Natural killer cell (primary cell): Measurements from ENCODE around the gene NFIB. TPM values are rescaled to one million over a fixed set of nuclear protein-coding genes. Genes with fewer than 3 reads are reported as not detected.

ENCODE experiments used
- ATAC-seq, 3 donors: fragments of 150-1000 bp in 2 of 3; fragments of 200-7000 bp in 1 of 3; cut with Tn5 transposase; 1 replicate in 1 of 3; 2 replicates in 2 of 3; pipeline ENCODE4 v1.10.0; 2021; ENCODE audit warnings: mild to moderate bottlenecking in 2 of 3, moderate library complexity in 2 of 3
- DNase-seq, 2 donors: peaks; one replicate each; pipeline versions ENCODE4 v3.0.0 to v3.0.0-alpha.2; 2013 to 2021; ENCODE audit warnings: mixed read lengths in 1 of 2
- H3K27ac ChIP-seq: one replicate; pipeline ENCODE4 v1.5.1; 2013; ENCODE audit warnings: mild to moderate bottlenecking, low read length
- H3K27me3 ChIP-seq: one replicate; pipeline ENCODE4 v1.6.1; 2013; ENCODE audit warnings: low read length; ENCODE audit not compliant: control insufficient read depth, insufficient read depth
- H3K36me3 ChIP-seq: one replicate; pipeline ENCODE4 v1.6.1; 2013; ENCODE audit warnings: low read length; ENCODE audit not compliant: control insufficient read depth, insufficient read depth
- H3K4me1 ChIP-seq: one replicate; pipeline ENCODE4 v1.6.1; 2013; ENCODE audit warnings: low read length; ENCODE audit not compliant: control insufficient read depth, insufficient read depth
- H3K4me3 ChIP-seq: one replicate; pipeline ENCODE4 v1.5.1; 2013; ENCODE audit warnings: low read length
- H3K9me3 ChIP-seq: one replicate; pipeline ENCODE4 v1.6.1; 2013; ENCODE audit warnings: low read length; ENCODE audit not compliant: control insufficient read depth, insufficient read depth
- H3K27ac Mint-ChIP-seq, 2 donors: one replicate each; pipeline ENCODE4 v1.8.0; 2022; ENCODE audit warnings: mild to moderate bottlenecking in 2 of 2, mixed read lengths in 2 of 2, moderate library complexity in 1 of 2
- H3K27me3 Mint-ChIP-seq, 2 donors: one replicate each; pipeline ENCODE4 v1.8.0; 2022; ENCODE audit warnings: low read depth in 2 of 2, mixed read lengths in 2 of 2
- H3K36me3 Mint-ChIP-seq: one replicate; pipeline ENCODE4 v1.8.0; 2022; ENCODE audit warnings: mixed read lengths
- H3K4me1 Mint-ChIP-seq, 2 donors: one replicate each; pipeline ENCODE4 v1.8.0; 2022; ENCODE audit warnings: mixed read lengths in 2 of 2
- H3K4me3 Mint-ChIP-seq: one replicate; pipeline ENCODE4 v1.8.0; 2022; ENCODE audit warnings: mild to moderate bottlenecking, moderate library complexity, mixed read lengths
- H3K9me3 Mint-ChIP-seq, 2 donors: one replicate each; pipeline ENCODE4 v1.8.0; 2022; ENCODE audit warnings: mixed read lengths in 2 of 2
- WGBS: methylation state at CpG from one replicate; pipeline ENCODE4 v1.1.7; 2013; ENCODE audit warnings: missing lambda C conversion rate; ENCODE audit not compliant: insufficient coverage; 5-methylcytosine and 5-hydroxymethylcytosine counted together
- intact Hi-C: fragments of 100-400 bp; cut with micrococcal nuclease; formaldehyde crosslinking; loops from one replicate; pipeline ENCODE4 v1.14.2; 2022
- total RNA-seq, 4 donors: library from RNA; stranded (reverse); fragments of 120-200 nt in 1 of 4; gene quantifications; one replicate each; pipeline versions ENCODE4 v1.2.3 to v1.2.4, GENCODE V29; 2013 to 2022
- TF ChIP-seq, protein P1 (sequence below): fragments of 200-600 bp; IDR thresholded peaks from one replicate; pipeline ENCODE4 v1.8.0; 2022; ENCODE audit warnings: antibody characterized with exemption

Gene NFIB
- total RNA-seq, 3 donors from 2014 or later (not counting 1 experiment from before 2014, with no cell fraction given): 0.20 to 0.21 TPM; not detected in 1

DNA sequence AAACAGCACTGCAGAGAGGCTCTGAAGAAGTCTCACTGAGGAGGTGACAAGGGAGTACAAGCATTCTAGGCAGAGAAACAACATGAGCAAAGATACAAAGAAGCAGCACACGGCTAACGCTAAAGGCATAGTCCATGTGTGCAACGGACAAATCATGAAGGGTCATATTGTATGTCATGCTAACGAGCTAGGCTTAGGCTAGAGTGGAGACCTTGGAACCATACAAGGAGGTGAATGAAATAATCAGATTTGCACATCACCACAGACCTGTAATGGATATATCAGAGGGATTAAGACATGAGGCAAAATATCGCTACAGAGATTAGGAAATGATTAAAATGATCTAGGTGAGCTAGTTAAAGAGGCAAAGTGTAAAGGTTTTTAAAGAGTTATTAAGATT is 145.6 kb downstream of the NFIB start:
- intact Hi-C loops: no loop called here
- Mint-ChIP-seq H3K9me3 (peaks cover 9 to 11% of the 10 kb centered on the region in 2 donors), H3K36me3 (no peaks in the 10 kb centered on the region), H3K4me1 (no peaks in the 10 kb centered on the region), H3K27ac (no peak overlapping the region), H3K4me3 (no peak overlapping the region), H3K27me3 (no peaks in the 10 kb centered on the region)
- no peak overlapping the region for H3K27ac ChIP-seq
- H3K9me3 ChIP-seq: no peaks in the 10 kb centered on the region
- H3K4me3 ChIP-seq: no peak overlapping the region
- no peaks in the 10 kb centered on the region for H3K36me3 ChIP-seq
- no peaks in the 10 kb centered on the region for H3K27me3 ChIP-seq
- ATAC-seq: no peak
- TF ChIP-seq, protein P1, sequence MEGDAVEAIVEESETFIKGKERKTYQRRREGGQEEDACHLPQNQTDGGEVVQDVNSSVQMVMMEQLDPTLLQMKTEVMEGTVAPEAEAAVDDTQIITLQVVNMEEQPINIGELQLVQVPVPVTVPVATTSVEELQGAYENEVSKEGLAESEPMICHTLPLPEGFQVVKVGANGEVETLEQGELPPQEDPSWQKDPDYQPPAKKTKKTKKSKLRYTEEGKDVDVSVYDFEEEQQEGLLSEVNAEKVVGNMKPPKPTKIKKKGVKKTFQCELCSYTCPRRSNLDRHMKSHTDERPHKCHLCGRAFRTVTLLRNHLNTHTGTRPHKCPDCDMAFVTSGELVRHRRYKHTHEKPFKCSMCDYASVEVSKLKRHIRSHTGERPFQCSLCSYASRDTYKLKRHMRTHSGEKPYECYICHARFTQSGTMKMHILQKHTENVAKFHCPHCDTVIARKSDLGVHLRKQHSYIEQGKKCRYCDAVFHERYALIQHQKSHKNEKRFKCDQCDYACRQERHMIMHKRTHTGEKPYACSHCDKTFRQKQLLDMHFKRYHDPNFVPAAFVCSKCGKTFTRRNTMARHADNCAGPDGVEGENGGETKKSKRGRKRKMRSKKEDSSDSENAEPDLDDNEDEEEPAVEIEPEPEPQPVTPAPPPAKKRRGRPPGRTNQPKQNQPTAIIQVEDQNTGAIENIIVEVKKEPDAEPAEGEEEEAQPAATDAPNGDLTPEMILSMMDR: no peak
- WGBS: 95% methylated on average over 5 of the region's 5 CpGs
- no peaks in the 10 kb centered on the region for H3K4me1 ChIP-seq
- no peak for DNase-seq

DNA sequence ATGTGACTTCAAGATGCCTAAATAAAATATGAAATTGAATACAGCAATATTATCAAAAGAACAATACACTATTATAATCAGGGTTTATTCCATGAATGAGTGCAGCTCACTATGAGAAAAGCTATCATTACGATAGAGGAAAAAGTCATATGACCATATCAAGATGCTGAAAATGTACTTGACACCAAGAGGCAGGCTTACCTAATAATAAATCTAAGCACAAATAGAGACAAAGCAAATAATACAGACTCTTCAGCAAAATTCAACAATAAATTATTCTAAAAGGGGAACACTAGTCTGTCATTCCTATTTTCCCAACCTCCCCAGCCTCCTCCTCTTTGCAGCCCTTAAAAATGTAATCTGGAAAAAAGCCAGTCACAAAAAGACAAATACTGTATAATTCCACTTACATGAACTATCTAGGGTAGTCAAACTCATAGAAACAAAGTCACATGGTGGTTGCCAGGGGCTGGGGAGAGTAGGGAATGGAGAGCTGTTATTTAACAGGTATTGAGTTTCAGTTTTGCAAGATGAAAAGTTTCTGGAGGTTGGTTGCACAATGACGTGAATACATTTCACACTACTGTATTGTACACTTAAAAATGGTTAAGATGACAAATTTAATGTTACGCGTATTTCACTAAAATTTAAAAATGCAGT is 148.4 kb downstream of the NFIB start:
- Mint-ChIP-seq H3K4me1 (no peaks in the 10 kb centered on the region), H3K27me3 (no peaks in the 10 kb centered on the region), H3K36me3 (no peaks in the 10 kb centered on the region), H3K4me3 (no peak overlapping the region), H3K27ac (no peak overlapping the region), H3K9me3 (peaks cover 0 to 10% of the 10 kb centered on the region in 2 donors)
- Histone ChIP-seq H3K27me3 (no peaks in the 10 kb centered on the region), H3K36me3 (no peaks in the 10 kb centered on the region), H3K4me1 (no peaks in the 10 kb centered on the region), H3K4me3 (no peak overlapping the region), H3K27ac (no peak overlapping the region), H3K9me3 (no peaks in the 10 kb centered on the region)
- TF ChIP-seq, protein P1: no peak
- DNase-seq (no peak), ATAC-seq (no peak)
- 88% methylated on average over 4 of the region's 4 CpGs for WGBS
- intact Hi-C loops: no loop called here

DNA sequence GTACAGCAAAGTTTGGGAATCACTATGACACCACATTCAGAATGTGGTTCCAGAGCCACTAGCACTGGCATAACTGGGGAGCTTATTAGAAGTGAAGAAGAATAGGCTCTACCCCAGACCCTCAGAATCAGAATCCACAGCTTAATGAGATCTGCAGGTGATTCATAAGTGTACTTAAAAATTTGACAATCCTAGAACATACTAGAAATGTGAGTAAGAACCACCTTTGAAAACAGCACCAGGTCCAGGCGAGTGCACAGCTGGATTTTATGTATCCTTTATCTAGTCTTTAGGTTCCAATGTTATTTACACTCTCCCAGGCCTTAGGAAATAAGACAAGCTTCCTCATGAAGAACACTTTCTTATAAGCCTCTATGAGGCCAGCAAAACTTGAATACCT is 149.0 kb downstream of the NFIB start:
- Mint-ChIP-seq H3K4me3 (no peak overlapping the region), H3K27ac (no peak overlapping the region), H3K36me3 (no peaks in the 10 kb centered on the region), H3K4me1 (no peaks in the 10 kb centered on the region), H3K27me3 (no peaks in the 10 kb centered on the region), H3K9me3 (peaks cover 0 to 10% of the 10 kb centered on the region in 2 donors)
- no peaks in the 10 kb centered on the region for H3K27me3 ChIP-seq
- intact Hi-C loops: no loop called here
- H3K9me3 ChIP-seq: no peaks in the 10 kb centered on the region
- no peak overlapping the region for H3K27ac ChIP-seq
- DNase-seq (no peak), ATAC-seq (no peak)
- H3K4me1 ChIP-seq: no peaks in the 10 kb centered on the region
- TF ChIP-seq, protein P1: no peak
- 92% methylated on average over 1 of the region's 1 CpG for WGBS
- H3K36me3 ChIP-seq: no peaks in the 10 kb centered on the region
- H3K4me3 ChIP-seq: no peak overlapping the region
